IPS-15b (cell line): ENCODE data around the gene DNAJC12.

ENCODE experiments used
- H3K27me3 ChIP-seq: one replicate; pipeline ENCODE4 v1.6.1; 2013; ENCODE audit warnings: low read length; ENCODE audit not compliant: control insufficient read depth, insufficient read depth
- H3K36me3 ChIP-seq: one replicate; pipeline ENCODE4 v1.6.1; 2013; ENCODE audit warnings: low read length; ENCODE audit not compliant: control insufficient read depth, insufficient read depth
- H3K4me1 ChIP-seq: one replicate; pipeline ENCODE4 v1.6.1; 2013; ENCODE audit warnings: mild to moderate bottlenecking, low read length; ENCODE audit not compliant: control insufficient read depth, insufficient read depth
- H3K4me3 ChIP-seq: one replicate; pipeline ENCODE4 v1.5.1; 2013; ENCODE audit warnings: low read depth, low read length
- H3K9ac ChIP-seq: one replicate; pipeline ENCODE4 v1.6.1; 2013; ENCODE audit warnings: low read depth, mild to moderate bottlenecking, low read length
- H3K9me3 ChIP-seq: one replicate; pipeline ENCODE4 v1.6.1; 2013; ENCODE audit warnings: mild to moderate bottlenecking, low read length; ENCODE audit not compliant: control insufficient read depth, insufficient read depth

DNAJC12 gene

GRCh38 chr10:67804395-67804678, 33.7 kb downstream of the DNAJC12 start:
- H3K4me1 ChIP-seq: peaks cover 3% of the 10 kb centered on the region
- no peaks in the 10 kb centered on the region for H3K36me3 ChIP-seq
- H3K4me3 ChIP-seq: no peak overlapping the region
- no peaks in the 10 kb centered on the region for H3K27me3 ChIP-seq
- no peaks in the 10 kb centered on the region for H3K9me3 ChIP-seq
- no peak overlapping the region for H3K9ac ChIP-seq

GRCh38 chr10:67803588-67804394, 34.2 kb downstream of the DNAJC12 start:
- Histone ChIP-seq H3K27me3 (no peaks in the 10 kb centered on the region), H3K9me3 (no peaks in the 10 kb centered on the region), H3K9ac (no peak overlapping the region), H3K36me3 (no peaks in the 10 kb centered on the region), H3K4me1 (peaks cover 3% of the 10 kb centered on the region), H3K4me3 (no peak overlapping the region)

- H3K36me3 ChIP-seq: no peaks in the 10 kb centered on the region
- no peak overlapping the region for H3K4me3 ChIP-seq
- H3K27me3 ChIP-seq: no peaks in the 10 kb centered on the region
- H3K4me1 ChIP-seq: no peaks in the 10 kb centered on the region
- no peaks in the 10 kb centered on the region for H3K9me3 ChIP-seq
- no peak overlapping the region for H3K9ac ChIP-seq
Observed at GRCh38 chr10:67802767-67803538, 35.0 kb downstream of the DNAJC12 start.

GRCh38 chr10:67801118-67801517, 36.9 kb downstream of the DNAJC12 start:
- Histone ChIP-seq H3K4me3 (no peak overlapping the region), H3K36me3 (no peaks in the 10 kb centered on the region), H3K9me3 (no peaks in the 10 kb centered on the region), H3K9ac (no peak overlapping the region), H3K27me3 (no peaks in the 10 kb centered on the region), H3K4me1 (no peaks in the 10 kb centered on the region)

- no peaks in the 10 kb centered on the region for H3K36me3 ChIP-seq
- H3K4me1 ChIP-seq: peaks cover 17% of the 10 kb centered on the region
- no peaks in the 10 kb centered on the region for H3K27me3 ChIP-seq
- no peaks in the 10 kb centered on the region for H3K9me3 ChIP-seq
- no peak overlapping the region for H3K4me3 ChIP-seq
- no peak overlapping the region for H3K9ac ChIP-seq
Observed at GRCh38 chr10:67794909-67795460, 43.0 kb downstream of the DNAJC12 start.

- no peaks in the 10 kb centered on the region for H3K27me3 ChIP-seq
- no peak overlapping the region for H3K4me3 ChIP-seq
- peaks cover 22% of the 10 kb centered on the region for H3K4me1 ChIP-seq
- no peak overlapping the region for H3K9ac ChIP-seq
- no peaks in the 10 kb centered on the region for H3K9me3 ChIP-seq
- H3K36me3 ChIP-seq: no peaks in the 10 kb centered on the region
Observed at GRCh38 chr10:67794256-67794655, 43.7 kb downstream of the DNAJC12 start.

- no peaks in the 10 kb centered on the region for H3K27me3 ChIP-seq
- no peak overlapping the region for H3K9ac ChIP-seq
- H3K36me3 ChIP-seq: no peaks in the 10 kb centered on the region
- H3K4me3 ChIP-seq: no peak overlapping the region
- no peaks in the 10 kb centered on the region for H3K9me3 ChIP-seq
- H3K4me1 ChIP-seq: peaks cover 24% of the 10 kb centered on the region
Observed at GRCh38 chr10:67793313-67793712, 44.7 kb downstream of the DNAJC12 start.

- Histone ChIP-seq H3K36me3 (no peaks in the 10 kb centered on the region), H3K9me3 (no peaks in the 10 kb centered on the region), H3K9ac (no peak overlapping the region), H3K27me3 (no peaks in the 10 kb centered on the region), H3K4me1 (peaks cover 24% of the 10 kb centered on the region), H3K4me3 (no peak overlapping the region)
Observed at GRCh38 chr10:67792653-67793052, 45.3 kb downstream of the DNAJC12 start.

- Histone ChIP-seq H3K9ac (no peak overlapping the region), H3K36me3 (no peaks in the 10 kb centered on the region), H3K4me3 (no peak overlapping the region), H3K4me1 (peaks cover 24% of the 10 kb centered on the region), H3K27me3 (no peaks in the 10 kb centered on the region), H3K9me3 (no peaks in the 10 kb centered on the region)
Observed at GRCh38 chr10:67790534-67791408, 47.2 kb downstream of the DNAJC12 start.

GRCh38 chr10:67789769-67790168, 48.2 kb downstream of the DNAJC12 start:
- H3K9ac ChIP-seq: no peak overlapping the region
- no peaks in the 10 kb centered on the region for H3K27me3 ChIP-seq
- H3K4me3 ChIP-seq: no peak overlapping the region
- H3K4me1 ChIP-seq: peaks cover 19% of the 10 kb centered on the region
- no peaks in the 10 kb centered on the region for H3K9me3 ChIP-seq
- H3K36me3 ChIP-seq: no peaks in the 10 kb centered on the region

- Histone ChIP-seq H3K9me3 (no peaks in the 10 kb centered on the region), H3K4me3 (no peak overlapping the region), H3K27me3 (no peaks in the 10 kb centered on the region), H3K9ac (peak overlapping the region; percentile 14), H3K36me3 (no peaks in the 10 kb centered on the region), H3K4me1 (peaks cover 15% of the 10 kb centered on the region)
Observed at GRCh38 chr10:67788028-67788886, 49.7 kb downstream of the DNAJC12 start.
